GM12873 (cell line): Measurements from ENCODE around the gene LLGL2.

Source experiments
- TF ChIP-seq, protein P1 (sequence below): IDR thresholded peaks from 2 replicates; pipeline ENCODE4 v1.5.1; 2012; ENCODE audit warnings: low read depth, mild to moderate bottlenecking, moderate library complexity, low read length, control low read depth; ENCODE audit not compliant: insufficient read depth; ENCODE audit errors: missing control alignments

LLGL2 gene

DNA sequence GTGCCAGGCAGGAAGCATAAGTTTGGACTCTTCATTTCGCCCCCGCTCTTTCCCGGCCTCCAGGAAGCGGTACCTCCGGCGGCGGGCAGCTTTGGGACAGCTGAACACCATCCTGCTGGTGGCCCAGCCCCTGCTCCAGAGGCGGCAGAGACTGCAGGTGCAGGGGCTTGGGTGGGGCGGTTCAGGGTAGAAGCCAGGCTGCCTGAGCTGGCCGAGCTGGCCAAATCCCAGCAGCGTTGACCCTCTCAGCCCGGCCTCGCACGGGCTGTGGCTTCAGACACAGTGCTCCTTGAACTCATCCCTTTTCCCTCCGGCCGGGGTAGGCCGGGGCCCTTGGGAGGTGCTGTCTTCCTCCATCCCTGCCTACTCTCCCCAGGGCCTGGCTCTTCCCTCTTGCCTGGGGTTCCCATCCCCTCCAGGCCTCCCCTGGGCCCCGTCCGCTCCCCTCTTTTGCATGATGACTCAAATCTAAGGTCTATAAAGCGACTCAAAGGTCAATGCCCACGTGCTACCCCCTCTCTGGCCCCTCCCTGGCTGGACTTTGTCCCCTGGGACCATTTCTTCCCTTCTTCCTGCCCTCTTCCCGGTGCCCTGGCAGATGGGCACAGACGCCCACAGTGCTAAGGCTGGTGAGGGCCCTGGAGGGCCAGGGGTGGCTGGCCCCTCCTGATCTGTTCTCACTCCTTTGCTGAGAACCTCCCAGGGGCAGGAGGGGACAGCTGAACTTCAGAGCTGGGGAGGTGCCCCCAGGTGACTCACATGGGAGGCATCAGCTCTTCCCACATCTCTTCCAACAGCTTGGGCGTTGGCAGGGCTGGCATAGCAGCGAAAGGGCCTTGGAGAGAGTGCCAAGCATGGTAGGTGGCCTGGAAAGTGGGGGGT, 84.8 kb downstream of the LLGL2 start:
- TF ChIP-seq, protein P1, sequence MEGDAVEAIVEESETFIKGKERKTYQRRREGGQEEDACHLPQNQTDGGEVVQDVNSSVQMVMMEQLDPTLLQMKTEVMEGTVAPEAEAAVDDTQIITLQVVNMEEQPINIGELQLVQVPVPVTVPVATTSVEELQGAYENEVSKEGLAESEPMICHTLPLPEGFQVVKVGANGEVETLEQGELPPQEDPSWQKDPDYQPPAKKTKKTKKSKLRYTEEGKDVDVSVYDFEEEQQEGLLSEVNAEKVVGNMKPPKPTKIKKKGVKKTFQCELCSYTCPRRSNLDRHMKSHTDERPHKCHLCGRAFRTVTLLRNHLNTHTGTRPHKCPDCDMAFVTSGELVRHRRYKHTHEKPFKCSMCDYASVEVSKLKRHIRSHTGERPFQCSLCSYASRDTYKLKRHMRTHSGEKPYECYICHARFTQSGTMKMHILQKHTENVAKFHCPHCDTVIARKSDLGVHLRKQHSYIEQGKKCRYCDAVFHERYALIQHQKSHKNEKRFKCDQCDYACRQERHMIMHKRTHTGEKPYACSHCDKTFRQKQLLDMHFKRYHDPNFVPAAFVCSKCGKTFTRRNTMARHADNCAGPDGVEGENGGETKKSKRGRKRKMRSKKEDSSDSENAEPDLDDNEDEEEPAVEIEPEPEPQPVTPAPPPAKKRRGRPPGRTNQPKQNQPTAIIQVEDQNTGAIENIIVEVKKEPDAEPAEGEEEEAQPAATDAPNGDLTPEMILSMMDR, result no peak

DNA sequence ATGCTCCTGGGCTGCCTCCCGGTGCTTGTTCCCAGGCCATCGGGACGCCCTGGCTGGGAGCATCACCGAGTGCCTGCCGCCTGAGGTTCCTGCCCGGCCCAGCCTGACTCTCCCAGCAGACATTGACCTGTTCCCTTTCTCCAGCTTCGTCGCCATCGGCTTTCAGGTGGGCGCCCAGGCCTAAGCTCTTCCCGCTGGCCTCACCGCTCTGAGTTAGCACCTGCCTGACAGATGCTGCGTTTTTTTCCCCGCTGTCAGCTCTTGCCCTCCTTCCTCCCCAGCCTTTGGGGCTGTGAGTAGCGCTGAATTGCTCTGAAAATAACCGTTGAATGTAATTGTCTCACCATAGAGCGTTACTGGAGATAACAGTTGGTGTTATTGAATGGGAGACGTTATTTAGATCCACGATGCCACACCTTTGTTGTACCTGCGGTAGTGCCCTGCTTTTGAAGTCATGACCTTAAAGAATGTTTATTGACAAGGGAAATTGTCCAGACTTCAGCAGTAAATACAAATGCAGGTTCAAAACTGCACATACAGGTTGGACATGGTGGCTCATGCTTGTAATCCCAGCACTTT, 86.4 kb downstream of the LLGL2 start:
- TF ChIP-seq, protein P1, result no peak

DNA sequence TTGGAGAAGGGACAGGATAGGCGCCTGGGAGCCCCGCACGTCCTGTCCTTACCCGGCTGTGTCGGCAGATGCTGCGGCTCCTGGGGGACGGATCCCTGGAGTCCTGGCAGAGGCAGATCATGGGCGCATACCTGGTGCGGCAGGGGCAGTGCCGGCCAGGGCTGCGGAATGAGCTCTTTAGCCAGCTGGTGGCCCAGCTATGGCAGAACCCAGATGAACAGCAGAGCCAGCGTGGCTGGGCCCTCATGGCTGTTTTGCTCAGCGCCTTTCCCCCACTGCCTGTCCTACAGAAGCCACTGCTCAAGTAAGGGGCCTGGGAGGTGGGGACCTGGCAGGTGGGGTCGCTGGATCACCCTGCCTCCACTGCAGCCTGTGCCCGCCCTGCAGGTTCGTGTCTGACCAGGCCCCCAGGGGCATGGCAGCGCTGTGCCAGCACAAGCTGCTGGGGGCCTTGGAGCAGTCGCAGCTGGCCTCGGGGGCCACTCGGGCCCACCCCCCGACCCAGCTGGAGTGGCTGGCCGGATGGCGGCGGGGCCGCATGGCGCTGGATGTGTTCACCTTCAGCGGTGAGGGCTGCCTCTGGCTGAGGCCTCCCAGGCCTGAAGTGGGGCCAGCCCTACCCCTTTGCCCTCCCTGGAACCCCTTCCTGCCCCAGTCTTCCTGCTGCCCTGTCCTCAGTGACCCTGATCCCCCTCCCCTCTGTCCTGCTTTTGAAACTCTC, 87.6 kb downstream of the LLGL2 start:
- TF ChIP-seq, protein P1, result no peak

DNA sequence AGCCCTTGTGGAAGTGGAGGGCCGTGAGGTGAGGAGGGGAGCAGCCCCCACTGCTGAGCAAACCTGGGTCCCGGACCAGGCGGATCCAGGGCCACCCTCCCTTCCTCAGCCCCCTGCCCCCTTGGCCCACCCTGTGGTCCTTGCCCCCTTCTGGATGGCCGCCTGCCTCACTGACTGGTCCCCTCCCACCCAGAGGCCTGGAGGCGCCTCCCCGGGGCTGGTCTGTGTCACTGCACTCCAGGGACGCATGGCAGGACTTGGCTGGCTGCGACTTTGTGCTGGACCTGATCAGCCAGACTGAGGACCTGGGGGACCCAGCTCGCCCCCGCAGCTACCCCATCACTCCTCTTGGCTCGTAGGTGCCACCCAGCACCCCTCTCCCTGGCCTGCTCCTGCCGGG, 88.5 kb downstream of the LLGL2 start:
- TF ChIP-seq, protein P1, result peak; percentile 35

- TF ChIP-seq, protein P1, result no peak
Observed at GRCh38 chr17:75614556-75615270, 89.2 kb downstream of the LLGL2 start.

GRCh38 chr17:75615301-75615700, 89.8 kb downstream of the LLGL2 start:
- TF ChIP-seq, protein P1, result no peak
